NCI-H2107 treated with DMSO at 0.1 percent for 48 hours (cell line): ENCODE data around the gene BLOC1S4.
"Not testable (repeated sequence)": the region's sequence is repeated elsewhere in the genome, so short reads cannot be mapped to it uniquely, and the experiment has no call there.

Experiments used
- DNase-seq: peaks from one replicate; lab custom pipeline; 2025; ENCODE audit not compliant: unreplicated experiment; lab: John Stamatoyannopoulos, UW

Gene BLOC1S4

DNA sequence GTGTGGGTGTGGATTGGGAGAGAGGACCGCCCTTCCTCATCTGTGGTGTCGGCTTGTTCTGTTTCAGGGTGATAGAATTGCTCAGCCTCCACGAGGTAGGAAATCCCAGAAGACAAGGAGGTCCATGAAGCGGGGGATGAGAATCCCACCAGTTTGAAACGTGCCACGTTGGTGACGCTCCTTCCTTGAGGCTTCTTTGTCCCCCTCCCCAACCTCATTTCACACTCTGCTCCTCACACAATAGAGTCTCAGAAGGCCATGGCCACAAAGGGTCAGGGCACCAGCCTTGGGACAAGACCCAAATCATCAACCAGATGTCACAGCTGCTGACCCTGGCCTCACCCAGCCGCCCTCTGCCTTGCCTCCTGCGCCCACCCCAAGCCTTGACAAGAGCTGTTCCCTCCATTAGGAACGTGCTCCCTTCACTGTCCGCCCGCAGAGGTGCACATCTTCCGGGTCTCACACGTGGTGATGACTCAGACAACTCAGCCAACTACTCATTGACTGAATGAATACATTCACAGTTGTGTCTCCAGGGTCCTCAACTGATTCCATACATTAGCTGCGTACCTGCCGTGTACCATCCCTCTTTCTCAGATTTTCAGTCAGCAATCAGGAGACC, 18.3 kb downstream of the BLOC1S4 start:
- DNase-seq: no peak

DNA sequence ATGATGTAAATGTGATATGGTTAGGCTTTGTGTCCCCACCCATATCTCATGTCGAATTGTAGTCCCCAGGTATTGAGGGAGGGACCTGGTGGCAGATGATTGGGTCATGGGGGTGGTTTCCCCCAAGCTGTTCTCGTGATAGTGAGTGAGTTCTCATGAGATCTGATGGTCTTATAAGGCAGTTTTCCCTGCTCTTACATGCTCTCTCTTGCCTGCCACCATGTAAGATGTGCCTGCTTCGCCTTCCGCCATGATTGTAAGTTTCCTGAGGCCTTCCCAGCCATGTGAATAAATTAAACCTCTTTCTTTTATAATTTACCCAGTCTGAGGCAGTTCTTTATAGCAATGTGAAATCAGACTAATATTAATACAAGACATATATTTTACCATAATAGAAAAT, 23.9 kb downstream of the BLOC1S4 start:
- no peak for DNase-seq

DNA sequence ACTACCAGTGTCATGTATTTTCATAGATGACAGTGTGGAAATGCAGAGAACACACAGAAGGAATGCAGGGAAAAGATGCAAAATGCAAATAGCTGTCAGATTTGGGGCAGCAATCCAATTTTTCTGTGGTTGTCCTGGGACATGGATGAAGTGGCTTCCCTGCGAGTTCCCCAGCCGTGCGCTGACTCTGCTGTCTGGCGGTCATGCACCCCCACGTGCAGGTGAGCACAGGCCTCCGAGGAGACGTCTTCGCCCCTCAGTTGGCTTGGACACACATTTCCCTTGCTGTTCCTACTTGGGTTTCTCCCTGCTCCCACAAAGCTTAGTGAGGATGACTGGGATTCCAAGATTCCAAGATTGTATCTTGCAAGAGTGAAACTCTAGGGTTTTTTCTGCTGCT, 24.4 kb downstream of the BLOC1S4 start:
- no peak for DNase-seq

DNA sequence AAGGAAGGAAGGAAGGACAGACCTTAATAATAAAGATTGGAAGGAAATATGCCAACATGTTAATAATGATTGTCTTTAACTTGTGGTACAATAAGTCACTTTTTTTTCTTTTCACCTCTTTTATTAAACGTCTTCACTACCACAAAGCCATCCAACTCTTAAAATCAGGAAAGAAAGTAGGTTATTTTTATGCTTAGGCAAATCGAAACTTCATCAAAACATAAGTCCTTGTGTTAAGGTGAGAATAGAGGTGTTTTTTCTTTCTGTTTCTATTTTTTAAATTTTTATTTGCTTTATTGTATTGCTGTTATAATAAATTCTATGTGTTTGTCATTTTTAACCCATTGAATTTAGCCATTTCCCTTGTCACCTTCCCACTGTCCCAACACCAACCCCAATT, 26.5 kb downstream of the BLOC1S4 start:
- DNase-seq: no peak

DNA sequence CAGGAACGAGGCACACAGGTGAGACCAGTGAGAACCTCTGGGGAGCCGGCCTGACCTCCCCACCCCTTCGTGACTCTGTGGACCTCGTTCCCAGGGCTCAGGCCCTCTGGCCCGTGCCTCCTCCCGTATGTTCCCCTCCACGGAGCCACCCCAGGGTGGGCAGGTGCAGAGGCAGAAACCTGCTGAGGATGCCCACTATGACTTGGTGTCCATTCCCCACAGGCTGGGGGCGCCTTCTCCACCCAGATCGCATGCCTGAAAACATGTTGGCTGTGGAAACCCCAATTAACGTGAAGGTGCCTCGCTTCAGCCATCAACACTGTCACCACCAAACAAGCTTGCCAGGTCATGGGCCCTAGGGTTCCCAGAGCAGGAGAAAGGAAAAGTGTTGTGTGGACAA, 27.0 kb downstream of the BLOC1S4 start:
- no peak for DNase-seq

DNA sequence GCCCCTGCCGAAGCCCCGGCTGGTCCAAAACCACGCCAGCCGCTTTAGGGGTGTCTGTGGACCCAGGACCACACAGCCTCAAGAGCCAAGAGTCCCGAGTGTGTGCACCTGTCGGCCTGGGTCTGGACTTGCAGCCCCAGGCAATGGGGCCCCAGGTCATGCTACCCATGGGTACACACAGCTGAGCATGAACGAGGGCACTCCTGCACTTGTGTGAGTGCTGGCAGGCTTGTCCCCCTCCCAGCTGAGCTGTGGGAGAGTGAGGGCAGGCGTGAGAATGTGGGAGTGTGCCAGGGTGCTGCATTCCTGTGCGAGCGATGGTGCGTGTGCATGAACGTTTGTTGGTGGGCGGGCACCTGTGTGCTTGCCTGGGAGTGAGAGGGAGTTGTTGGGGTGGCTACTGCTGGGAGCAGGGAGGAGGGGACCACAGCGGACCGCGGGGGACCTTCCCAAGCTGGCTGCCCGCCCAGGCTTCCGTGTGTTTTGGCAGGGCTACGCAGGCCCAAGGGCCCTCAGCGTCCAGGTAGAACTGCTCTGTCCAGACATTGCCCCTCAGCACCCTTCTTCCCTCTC, 30.8 kb downstream of the BLOC1S4 start:
- DNase-seq: no peak

DNA sequence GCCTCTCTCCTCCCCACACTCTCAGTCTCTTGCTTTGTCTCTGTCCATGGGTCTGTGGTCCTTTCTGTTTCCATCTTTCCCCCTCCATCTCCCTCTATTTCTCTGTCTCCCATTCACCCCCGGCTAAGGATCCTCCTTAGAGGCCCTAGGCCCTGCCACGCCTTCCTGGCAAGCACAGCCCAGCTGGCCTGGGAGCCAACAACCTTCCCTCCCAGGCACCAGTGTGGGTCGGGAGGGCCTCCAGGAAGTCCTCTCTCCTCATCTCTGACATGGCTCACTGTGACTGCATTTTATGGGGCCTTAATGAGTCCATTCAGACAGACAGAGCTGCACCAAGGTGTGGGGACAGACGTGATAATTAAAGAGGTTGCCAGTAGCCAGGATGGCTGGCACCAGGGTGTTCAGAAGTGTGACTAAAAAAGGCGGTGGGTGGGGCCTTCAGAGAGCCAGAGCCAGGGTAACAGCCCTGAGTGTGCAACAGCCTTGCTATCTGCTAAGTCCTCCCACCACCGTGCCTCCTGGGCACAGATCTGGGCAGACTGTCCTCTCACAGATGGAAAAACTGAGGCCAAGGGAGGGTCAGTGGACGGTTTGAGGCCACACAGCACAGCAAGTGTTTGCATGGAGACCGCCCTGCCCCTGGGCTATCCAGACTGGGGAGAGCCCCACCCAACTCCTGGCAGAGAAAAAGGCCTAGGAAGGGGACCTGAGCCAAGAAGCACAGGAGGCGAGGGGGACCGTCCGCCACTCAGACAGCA, 31.5 kb downstream of the BLOC1S4 start:
- DNase-seq: no peak

DNA sequence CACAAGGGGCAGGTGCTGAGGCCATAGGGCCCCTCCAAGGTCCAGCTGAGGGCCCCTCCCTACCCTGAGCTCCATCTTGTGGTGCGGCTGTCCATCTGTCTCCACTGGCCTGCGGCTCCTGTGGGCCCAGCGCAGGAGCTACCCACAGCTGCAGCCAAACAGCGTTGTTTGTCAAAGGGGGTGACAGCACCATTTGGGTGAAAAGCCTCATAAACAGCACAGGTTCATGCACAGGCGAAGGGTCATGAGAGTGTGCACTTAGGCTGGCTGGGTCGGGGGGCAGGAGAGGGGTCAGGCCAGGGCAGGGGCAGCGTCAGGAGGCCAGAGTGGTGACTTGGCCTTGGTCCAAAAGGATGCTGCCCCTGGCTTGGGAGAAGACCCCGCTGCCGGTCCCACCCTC, 32.3 kb downstream of the BLOC1S4 start:
- no peak for DNase-seq

DNA sequence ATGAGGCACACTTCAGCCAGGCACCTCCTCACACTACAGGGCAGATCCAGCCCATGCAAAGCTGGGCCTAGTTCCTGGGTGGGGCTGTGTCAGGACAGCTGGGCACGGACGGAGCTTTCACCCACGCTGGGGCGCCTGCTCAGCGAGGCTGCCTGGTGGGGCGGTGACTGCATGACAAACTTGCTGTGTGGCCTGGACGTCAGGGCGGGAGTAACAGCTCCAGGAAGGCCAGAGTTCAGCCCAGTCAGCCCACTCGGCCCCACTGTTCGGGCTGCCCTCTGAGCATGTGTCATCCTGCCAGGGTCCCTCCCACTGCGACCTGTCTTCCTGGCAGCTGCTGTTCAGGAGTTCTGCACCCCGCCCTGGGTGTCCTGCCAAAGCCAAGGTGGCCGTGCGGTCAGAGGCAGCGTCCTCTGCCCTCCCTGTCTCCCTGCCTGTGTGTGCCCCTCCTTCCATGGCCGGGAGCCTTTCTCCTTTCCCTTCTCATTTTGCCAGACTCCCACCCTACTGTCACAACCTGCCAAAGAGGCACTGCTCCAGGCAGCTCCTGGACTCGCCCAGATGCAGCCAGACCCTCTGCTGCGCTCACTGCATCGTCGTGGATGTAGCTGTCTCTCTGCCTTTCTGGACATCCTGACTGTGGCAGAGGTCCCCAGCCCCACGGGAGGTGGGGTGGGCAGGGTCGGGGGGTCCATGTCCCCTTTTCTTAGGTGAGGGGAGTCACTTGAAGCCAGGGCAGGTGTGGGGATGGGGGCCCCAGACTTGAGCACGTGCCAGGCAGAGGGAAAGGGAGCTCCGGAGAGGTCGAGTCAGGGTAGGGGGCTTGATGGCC, 33.6 kb downstream of the BLOC1S4 start:
- no peak for DNase-seq

DNA sequence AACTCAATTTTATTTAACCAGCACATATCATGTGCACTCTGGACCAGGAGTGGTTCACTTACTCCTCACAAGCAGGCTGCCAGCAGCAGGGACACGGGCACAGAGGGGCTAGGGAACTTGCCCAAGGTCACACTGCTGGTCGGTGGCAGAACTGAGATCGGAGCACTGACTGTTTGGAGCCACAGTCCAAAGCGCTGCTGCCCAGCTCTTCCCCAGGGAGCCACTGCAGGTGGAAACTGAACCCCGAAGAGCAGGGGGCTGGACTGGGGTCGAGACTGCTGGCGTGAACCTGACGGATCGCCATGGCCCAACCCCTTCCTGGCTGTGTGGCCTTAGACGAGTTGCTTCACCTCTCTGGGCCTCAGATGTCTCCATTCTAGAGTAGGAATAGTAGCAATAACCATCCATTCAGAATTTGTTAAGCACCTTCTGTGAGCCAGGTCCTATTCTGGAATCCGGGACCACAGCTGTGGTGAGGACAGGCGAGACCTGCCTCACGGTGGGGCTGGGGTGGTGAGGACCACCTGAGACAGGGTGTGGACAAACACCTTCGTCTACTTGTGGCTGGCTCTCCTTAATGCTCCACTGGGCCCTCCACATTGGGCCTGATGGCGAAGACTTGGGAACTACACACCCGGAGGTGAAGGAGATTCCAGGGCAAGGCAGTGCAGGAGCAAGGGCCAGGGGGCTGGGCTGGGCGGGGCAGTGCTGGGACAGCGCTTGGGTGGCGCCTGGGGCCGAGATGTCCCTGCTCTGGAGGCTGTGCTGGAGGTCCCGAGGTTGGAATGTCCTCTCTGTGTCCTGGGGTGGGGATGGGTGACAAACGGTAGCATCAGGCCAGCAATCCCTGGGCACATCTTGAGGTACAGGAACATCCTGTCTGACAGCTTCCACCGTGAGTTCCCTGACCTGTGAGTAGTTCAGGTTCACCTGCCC, 34.6 kb downstream of the BLOC1S4 start:
- no peak for DNase-seq

DNA sequence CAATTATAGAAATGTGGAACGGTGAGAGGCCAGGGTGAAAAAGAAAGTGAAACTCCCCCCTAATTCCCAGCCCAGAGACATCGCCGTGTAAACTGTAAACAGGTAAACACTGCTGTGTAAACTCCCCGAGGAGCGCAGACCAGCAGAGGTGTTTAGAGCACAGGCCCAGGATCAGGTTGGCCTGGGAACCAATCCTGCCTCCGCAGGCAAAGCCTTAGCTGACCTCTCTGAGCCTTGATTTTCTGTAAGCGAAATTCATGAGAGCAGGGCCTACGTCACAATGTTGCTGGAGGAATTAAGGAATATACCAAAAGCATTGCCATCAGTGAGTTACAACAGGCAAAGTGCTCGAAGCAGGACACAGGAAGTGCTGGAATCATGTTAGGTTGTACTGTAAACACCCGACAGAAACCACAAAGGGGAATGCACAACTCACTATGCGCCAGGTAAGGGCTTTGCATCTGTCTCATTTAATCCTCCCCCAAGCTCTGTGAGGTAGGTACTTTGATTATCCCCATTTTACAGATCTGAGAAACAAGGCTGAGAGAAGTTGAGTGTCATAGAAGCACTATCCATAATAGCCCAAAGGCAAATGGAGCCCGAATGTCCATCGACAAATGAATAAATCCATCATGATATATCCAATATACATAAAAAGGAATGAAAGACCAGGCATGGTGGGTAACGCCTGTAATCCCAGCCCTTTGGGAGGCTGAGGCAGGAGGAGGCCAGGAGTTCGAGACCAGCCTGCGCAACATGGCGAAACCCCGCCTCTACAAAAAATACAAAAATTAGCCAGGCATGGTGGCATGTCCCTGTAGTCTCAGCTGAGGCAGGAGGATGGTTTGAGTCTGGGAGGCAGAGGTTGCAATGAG, 35.9 kb downstream of the BLOC1S4 start:
- DNase-seq: peak; percentile 13

DNA sequence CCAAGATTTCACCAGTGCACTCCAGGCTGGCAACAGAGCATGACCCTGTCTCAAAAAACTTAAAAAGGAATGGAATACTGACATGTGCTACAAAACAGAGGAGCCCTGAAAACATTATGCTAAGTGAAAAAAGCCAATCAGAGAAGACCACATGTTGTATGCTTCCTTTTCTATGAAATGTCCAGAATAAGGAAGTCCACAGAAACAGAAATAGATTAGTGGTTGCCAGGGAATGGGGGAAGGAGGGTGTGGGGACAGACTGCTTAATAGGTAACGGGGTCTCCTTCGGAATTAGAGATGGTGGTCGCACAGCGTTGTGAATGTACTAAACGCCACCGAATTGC, 36.5 kb downstream of the BLOC1S4 start:
- no peak for DNase-seq

DNA sequence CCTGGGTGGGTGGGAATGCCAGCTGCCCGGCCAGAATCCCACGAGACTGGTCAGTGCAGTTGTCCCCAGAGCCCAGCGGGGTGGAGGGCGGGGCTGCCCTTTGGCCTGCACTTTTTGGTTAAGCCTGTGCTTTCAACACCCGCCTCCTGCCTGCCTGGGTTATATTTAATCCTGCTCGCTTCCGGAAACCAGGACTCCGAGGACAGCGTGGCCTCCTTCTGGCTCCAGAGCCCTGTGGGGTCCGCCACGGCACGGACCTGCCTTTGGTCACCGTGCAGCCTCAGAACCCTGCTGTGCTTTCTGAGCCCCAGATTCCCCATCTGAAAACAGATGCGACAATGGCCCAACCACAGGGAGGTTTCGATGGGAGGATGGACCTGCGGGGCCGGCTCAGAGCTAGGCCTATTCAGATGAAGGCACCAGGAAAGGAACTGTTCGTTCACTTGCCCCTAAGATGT, 37.2 kb downstream of the BLOC1S4 start:
- no peak for DNase-seq

DNA sequence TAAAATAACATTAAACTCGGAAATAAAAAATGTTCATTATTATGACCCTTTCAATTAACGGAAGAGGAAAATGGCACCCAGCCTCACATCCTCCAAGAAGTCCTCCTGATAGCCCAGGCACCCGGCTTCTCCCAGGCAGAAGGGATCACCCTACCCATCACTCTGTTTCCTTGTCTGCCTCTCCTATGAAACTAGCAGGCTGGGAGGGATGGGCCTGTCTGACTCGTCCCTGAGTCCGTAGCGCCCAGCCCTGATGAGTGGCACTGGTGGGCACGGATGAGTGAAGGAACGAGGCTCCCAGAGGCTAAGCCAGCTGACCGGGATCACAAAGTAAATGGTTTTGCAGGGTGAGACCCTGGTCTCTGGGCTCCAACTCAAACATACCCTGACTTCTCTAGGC, 37.9 kb downstream of the BLOC1S4 start:
- no peak for DNase-seq

DNA sequence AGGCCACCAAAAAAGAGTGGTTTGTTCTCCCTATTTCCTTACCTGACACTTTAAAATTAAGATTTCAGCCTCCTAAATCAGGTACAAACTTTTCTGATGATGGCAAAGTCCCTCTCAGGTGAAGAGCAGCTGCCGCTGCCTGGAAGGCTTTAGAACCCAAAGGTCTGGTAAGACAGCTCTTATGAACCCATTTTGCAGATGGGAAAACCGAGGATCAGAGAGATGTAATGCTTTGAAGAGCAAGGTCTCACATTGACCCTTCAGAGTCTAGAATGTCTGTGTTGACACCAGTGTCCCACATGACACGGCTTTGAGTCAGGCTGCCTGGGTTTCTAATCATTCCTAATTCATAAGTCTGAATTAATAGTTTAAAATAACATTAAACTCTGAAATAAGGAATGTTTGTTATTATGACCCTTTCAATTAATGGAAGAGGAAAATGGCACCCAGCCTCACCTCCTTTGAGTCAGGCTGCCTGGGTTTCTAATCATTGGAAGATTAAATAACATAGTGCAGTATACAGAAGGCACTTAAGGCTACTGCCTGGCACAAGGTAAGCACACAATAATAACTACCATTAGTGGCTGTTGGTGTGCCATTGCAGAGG, 38.6 kb downstream of the BLOC1S4 start:
- DNase-seq: no peak

DNA sequence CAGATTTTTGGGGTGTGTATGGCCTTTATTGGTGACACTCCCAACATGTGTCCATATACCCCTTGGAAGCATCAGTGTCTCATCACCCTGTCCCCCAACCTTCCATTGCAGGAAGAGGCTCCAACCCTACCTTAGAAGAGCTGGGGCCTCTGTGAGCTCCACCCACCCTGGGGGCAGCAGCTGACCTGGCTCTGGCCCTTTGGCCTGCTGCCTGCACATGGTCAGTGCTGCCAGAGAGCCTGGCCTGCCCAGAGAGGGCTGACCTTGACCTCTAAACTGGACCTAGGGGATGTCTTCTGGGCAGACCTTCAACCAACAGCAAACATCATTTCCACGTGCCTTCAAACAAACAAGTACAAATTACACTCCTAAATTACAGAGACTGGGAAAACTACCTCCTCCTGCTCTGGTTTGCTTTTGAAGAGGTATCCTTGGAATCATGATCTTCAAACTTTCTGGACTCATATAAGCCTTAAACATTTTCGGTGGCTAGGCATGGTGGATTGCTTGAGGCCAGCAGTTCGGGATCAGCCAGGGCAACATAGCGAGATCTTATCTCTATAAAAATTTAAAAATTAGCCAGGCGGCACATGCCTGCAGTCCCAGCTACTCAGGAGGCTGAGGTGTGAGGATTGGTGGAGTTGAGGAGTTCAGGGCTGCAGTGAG, 39.2 kb downstream of the BLOC1S4 start:
- DNase-seq: no peak

DNA sequence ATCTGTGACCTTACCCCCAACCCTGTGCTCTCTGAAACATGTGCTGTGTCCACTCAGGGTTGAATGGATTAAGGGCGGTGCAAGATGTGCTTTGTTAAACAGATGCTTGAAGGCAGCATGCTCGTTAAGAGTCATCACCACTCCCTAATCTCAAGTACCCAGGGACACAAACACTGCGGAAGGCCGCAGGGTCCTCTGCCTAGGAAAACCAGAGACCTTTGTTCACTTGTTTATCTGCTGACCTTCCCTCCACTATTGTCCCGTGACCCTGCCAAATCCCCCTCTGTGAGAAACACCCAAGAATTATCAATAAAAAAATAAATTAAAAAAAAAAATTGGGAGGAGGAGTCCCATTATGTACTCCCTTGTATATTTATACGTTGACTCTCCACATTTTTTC, 40.4 kb downstream of the BLOC1S4 start:
- not testable (repeated sequence) for DNase-seq

DNA sequence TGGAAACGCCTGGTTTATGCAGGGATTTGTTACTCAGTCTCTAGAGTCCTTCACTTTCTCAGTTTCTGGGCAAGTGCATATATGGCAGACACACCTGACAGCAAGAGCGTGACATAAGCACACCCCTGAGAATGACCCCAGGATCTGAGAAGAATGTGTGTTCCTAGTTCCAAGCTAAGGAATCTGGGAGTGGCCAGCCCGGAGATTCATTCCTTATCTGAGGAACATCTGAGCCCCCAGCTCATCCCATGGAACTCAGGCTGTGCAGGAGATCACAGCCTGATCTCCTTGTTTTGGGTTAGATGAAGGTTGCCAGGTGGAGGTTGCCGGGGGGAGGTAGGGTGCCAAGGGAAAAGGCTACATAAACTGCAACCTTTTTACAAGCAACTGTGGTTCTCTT, 42.8 kb downstream of the BLOC1S4 start:
- DNase-seq: no peak

DNA sequence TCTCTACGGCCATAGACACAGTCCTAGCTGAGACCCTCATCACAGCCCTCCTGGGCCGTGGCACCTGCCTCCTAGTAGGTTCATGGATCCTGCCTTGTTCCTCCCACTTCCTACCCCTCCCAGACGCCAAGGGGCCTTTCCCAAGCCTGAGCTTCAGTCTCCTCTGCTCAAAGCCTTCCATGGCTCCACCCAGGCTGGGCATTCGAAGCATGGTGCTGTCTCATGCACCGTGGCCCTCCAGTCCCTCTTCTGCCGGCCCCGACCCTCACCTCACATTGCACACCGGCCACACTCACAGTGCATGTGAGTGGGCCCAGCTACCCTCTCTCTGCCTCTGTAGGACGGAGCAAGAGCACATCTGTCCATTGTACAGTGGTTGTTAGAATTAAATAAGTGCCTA, 44.9 kb downstream of the BLOC1S4 start:
- DNase-seq: no peak
